Liver (tissue), 3 donors: Measurements from ENCODE around the gene CDKN1A.

Source experiments
- CTCF ChIP-seq: fragments of 150-350 bp; IDR thresholded peaks from 2 replicates; pipeline ENCODE4 v1.5.1; 2017; ENCODE audit warnings: improper control_type of control experiment, low read depth, low read length; ENCODE audit not compliant: missing input control
- EGR1 ChIP-seq, 2 donors: IDR thresholded peaks; 2 replicates each; pipeline ENCODE4 v1.6.1; 2016 to 2018; ENCODE audit warnings: antibody characterized with exemption in 2 of 2, low read depth in 2 of 2
- GABPA ChIP-seq, 2 donors: IDR thresholded peaks in 1 of 2; conservative IDR thresholded peaks in 1 of 2; 2 replicates each; pipeline ENCODE4 v1.6.1; 2016; ENCODE audit warnings: antibody characterized with exemption in 2 of 2, mild to moderate bottlenecking in 1 of 2, moderate library complexity in 1 of 2
- JUND ChIP-seq, 2 donors: IDR thresholded peaks; 2 replicates each; pipeline ENCODE4 v1.6.1; 2016; ENCODE audit warnings: antibody characterized with exemption in 2 of 2
- MAX ChIP-seq: IDR thresholded peaks from 2 replicates; pipeline ENCODE4 v1.6.1; 2016; ENCODE audit warnings: antibody characterized with exemption
- RAD21 ChIP-seq, 2 donors: IDR thresholded peaks; 2 replicates each; pipeline ENCODE4 v1.6.1; 2016; ENCODE audit warnings: antibody characterized with exemption in 2 of 2, mild to moderate bottlenecking in 2 of 2
- REST ChIP-seq: IDR thresholded peaks from 2 replicates; pipeline ENCODE4 v1.6.1; 2016; ENCODE audit warnings: antibody characterized with exemption, mild to moderate bottlenecking
- RXRA ChIP-seq, 2 donors: IDR thresholded peaks; 2 replicates each; pipeline ENCODE4 v1.6.1; 2017 to 2018; ENCODE audit warnings: antibody characterized with exemption in 2 of 2, mild to moderate bottlenecking in 1 of 2
- TAF1 ChIP-seq: conservative IDR thresholded peaks from 2 replicates; pipeline ENCODE4 v1.6.1; 2016; ENCODE audit warnings: antibody characterized with exemption, mild to moderate bottlenecking
- YY1 ChIP-seq: IDR thresholded peaks from 2 replicates; pipeline ENCODE4 v1.6.1; 2016; ENCODE audit warnings: antibody characterized with exemption, mild to moderate bottlenecking
- TF ChIP-seq, protein P1 (sequence below): IDR thresholded peaks from 2 replicates; pipeline ENCODE4 v1.6.1; 2016; ENCODE audit warnings: antibody characterized with exemption
- donor health status: healthy.
- donor health status: healthy.

DNA sequence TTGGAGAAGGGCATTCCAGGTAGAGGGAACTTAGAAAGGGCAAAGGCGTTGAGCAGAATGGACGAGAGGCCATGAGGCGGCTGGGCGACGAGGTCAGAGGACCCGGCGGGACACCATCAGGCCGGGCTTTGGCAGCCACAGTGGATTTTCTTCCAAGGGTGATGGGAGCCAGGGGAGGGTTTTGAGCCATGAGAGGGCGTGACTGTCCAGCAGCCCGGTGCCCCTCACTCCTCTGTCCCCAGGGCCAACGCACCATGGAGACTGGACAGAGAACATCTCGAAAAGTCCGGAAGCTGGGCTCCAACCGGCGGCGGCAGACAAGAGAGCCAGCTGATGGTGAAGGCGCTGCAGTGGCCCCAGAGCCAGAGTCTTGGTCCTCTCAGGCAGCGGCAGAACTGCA lies 25.5 kb downstream of the CDKN1A start:
- TF ChIP-seq CTCF: no peak
- TF ChIP-seq MAX: no peak
- TF ChIP-seq GABPA (IDR thresholded peaks at IDR 0.05 in 1 of 2, conservative IDR thresholded peaks at IDR 0.05 in 1 of 2): no peak
- no peak for TF ChIP-seq REST
- TF ChIP-seq, protein P1, sequence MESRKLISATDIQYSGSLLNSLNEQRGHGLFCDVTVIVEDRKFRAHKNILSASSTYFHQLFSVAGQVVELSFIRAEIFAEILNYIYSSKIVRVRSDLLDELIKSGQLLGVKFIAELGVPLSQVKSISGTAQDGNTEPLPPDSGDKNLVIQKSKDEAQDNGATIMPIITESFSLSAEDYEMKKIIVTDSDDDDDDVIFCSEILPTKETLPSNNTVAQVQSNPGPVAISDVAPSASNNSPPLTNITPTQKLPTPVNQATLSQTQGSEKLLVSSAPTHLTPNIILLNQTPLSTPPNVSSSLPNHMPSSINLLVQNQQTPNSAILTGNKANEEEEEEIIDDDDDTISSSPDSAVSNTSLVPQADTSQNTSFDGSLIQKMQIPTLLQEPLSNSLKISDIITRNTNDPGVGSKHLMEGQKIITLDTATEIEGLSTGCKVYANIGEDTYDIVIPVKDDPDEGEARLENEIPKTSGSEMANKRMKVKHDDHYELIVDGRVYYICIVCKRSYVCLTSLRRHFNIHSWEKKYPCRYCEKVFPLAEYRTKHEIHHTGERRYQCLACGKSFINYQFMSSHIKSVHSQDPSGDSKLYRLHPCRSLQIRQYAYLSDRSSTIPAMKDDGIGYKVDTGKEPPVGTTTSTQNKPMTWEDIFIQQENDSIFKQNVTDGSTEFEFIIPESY: no peak
- TF ChIP-seq RAD21 (IDR thresholded peaks at IDR 0.05): no peak
- TF ChIP-seq EGR1 (IDR thresholded peaks at IDR 0.05; ENCODE audit: low read depth in 2 of 2): no peak
- TF ChIP-seq TAF1: no peak
- no peak for TF ChIP-seq RXRA (IDR thresholded peaks at IDR 0.05)
- no peak for TF ChIP-seq YY1
- TF ChIP-seq JUND (IDR thresholded peaks at IDR 0.05): no peak
